ENCODE data around the gene UBE2I.

UBE2I gene

DNA sequence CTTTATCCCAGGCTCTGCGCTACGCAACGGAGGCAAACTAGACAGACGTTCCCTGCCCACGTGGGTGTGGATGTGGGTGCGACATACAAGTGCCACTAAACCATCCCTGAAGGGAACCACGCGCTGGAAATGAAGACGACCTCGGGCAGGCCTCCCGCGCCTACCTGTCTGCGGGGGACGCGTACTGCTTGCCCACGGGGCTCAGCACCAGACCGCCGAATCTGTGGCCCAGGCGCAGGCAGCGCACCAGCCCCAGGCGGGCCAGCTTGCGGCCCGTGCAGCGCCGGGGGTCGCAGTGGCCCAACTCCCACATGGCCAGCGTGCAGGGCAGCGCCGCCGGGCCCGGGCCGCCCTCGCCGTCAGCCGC lies 41.8 kb downstream of the UBE2I start:
- Histone ChIP-seq H3K27ac (ENCODE audit: low read length) (peak overlapping the region; percentile 34; the same call in 1 of the 2 replicates), H3K9me3 (ENCODE audit: insufficient read depth, low read length) (no peaks in the 10 kb centered on the region), H3K4me2 (ENCODE audit: low read length) (peak overlapping the region; percentile 69), H3K27me3 (ENCODE audit: low read depth, low read length) (no peaks in the 10 kb centered on the region), H3K4me3 (ENCODE audit: low read length) (peak overlapping the region; percentile 87), H3K79me2 (ENCODE audit: low read length) (peaks cover 58% of the 10 kb centered on the region), H3K36me3 (replicated peaks; ENCODE audit: low read depth, low read length) (no peaks in the 10 kb centered on the region), H3K4me1 (ENCODE audit: low read length) (peaks cover 13% of the 10 kb centered on the region), H2AFZ (ENCODE audit: low read depth, low read length) (peak overlapping the region; percentile 35; the same call in 1 of the 2 replicates), H3K9ac (ENCODE audit: low read length) (peak overlapping the region; percentile 84), H4K20me1 (ENCODE audit: insufficient read depth, low read length) (no peaks in the 10 kb centered on the region)
- TF ChIP-seq CTCF (IDR thresholded peaks at IDR 0.05; ENCODE audit: low read depth, low read length) (no peak), EZH2phosphoT487 (IDR thresholded peaks at IDR 0.05; ENCODE audit: low read depth) (no peak)

DNA sequence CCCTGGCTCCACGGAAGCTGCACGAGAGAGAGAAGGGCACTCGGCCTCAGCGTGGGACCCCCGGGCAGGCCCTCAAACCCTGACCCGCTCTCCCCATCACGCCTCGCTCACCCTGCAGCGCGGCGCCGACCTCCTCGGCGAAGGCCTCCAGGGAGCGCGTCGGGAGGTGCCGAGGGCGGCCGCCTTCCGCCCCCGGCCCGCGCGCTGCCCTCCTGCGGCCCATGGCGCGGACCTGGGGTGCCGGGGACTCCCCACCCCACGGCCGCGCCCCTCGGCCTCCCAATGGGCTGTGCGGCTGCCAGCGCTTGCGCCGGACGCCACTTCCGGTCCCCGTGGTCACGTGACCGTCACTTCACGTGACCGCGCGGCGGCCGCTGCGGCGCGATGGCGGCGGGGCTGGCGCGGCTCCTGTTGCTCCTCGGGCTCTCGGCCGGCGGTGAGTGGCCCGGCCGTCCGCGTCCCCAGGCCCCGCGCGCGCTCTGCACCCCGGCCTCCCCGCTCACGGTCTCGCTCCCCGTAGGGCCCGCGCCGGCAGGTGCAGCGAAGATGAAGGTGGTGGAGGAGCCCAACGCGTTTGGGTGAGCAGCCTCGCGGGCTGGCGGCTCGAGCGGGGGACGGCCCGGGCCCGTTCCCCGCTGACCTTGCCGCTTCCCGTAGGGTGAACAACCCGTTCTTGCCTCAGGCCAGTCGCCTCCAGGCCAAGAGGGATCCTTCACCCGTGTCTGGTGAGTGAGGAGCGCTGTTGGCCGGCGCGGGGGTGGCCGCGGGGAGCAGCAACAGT lies 42.3 kb downstream of the UBE2I start, which contains the start of the genes GNPTG and TSR3:
TSS of gene GNPTG (plus strand) at position 350 of the 781 bp plus-strand sequence. CDS start at position 385, 35 bp downstream.
TSS of gene TSR3 (minus strand) at position 297 of the 781 bp plus-strand sequence. CDS start at position 223, 74 bp downstream.
- Histone ChIP-seq H2AFZ (ENCODE audit: low read depth, low read length) (peak within 1 kb of the TSS; percentile 35; the same call in 1 of the 2 replicates), H3K36me3 (replicated peaks; ENCODE audit: low read depth, low read length) (no peaks in the 10 kb centered on the region), H3K27ac (ENCODE audit: low read length) (peak within 1 kb of the TSS; percentile 34; the same call in 1 of the 2 replicates), H3K4me3 (ENCODE audit: low read length) (peak within 1 kb of the TSS; percentile 87), H3K9me3 (ENCODE audit: insufficient read depth, low read length) (no peaks in the 10 kb centered on the region), H3K9ac (ENCODE audit: low read length) (peak within 1 kb of the TSS; percentile 84), H4K20me1 (ENCODE audit: insufficient read depth, low read length) (no peaks in the 10 kb centered on the region), H3K27me3 (ENCODE audit: low read depth, low read length) (no peaks in the 10 kb centered on the region), H3K4me1 (ENCODE audit: low read length) (peaks cover 13% of the 10 kb centered on the region), H3K79me2 (ENCODE audit: low read length) (peaks cover 64% of the 10 kb centered on the region), H3K4me2 (ENCODE audit: low read length) (peak within 1 kb of the TSS; percentile 74)
- TF ChIP-seq CTCF (IDR thresholded peaks at IDR 0.05; ENCODE audit: low read depth, low read length): no peak
- no peak for TF ChIP-seq EZH2phosphoT487 (IDR thresholded peaks at IDR 0.05; ENCODE audit: low read depth)

DNA sequence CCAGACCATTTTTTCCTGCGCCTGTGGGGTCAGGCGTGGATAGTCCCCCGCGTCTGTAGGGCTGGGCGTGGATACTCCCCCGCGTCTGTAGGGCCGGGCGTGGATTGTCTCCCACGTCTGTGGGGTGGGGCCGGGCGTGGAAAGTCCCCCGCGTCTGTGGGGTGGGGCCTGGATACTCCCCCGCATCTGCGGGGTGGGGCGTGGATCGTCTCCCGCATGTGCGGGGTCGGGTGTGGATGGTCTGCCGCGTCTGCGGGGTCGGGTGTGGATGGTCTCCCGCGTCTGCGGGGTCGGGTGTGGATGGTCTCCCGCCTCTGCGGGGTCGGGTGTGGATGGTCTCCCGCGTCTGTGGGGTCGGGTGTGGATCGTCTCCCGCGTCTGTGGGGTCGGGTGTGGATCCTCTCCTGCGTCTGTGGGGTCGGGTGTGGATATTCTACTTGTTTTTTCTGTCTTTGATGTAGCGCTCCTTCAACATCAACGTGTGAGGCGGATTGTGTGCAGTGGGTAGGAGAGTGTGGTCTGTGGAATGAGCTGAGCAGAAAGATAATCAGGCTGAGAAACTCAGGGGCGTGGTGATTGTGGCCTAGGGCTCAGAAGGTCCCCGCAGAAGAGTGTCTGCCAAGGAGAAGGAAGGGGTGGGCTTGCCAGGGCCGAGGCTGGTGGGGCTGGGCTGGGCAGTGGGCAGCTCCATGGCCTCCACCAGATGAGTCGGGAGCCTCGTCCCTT lies 45.5 kb downstream of the UBE2I start:
- Histone ChIP-seq H3K4me3 (ENCODE audit: low read length) (no peak overlapping the region), H3K79me2 (ENCODE audit: low read length) (peaks cover 79% of the 10 kb centered on the region), H3K4me2 (ENCODE audit: low read length) (no peak overlapping the region), H2AFZ (ENCODE audit: low read depth, low read length) (no peak overlapping the region), H3K4me1 (ENCODE audit: low read length) (peaks cover 13% of the 10 kb centered on the region), H3K27me3 (ENCODE audit: low read depth, low read length) (no peaks in the 10 kb centered on the region), H4K20me1 (ENCODE audit: insufficient read depth, low read length) (no peaks in the 10 kb centered on the region), H3K36me3 (replicated peaks; ENCODE audit: low read depth, low read length) (no peaks in the 10 kb centered on the region), H3K27ac (ENCODE audit: low read length) (no peak overlapping the region), H3K9me3 (ENCODE audit: insufficient read depth, low read length) (no peaks in the 10 kb centered on the region), H3K9ac (ENCODE audit: low read length) (no peak overlapping the region)
- no peak for TF ChIP-seq CTCF (IDR thresholded peaks at IDR 0.05; ENCODE audit: low read depth, low read length)
- TF ChIP-seq EZH2phosphoT487 (IDR thresholded peaks at IDR 0.05; ENCODE audit: low read depth): no peak

DNA sequence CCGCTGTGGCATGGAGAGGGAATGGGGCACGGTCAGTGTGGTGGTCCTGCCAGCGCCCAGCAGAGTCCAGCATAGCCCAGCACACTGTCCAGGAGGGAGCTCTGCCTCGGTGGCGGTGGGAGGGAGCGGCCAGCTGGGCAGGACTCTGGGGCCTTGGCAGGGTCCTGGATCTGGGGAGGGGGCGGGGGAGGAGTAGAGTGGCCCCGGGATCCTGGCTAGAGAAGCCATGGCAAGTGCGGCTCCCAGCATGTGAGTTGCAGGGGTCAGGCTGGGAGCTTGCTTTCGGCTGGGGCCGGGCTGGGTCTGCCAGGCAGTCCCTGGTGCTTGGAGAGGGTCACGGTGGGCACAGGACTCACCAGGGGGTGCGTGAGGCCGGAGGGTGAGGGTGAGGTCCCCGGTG lies 46.2 kb downstream of the UBE2I start:
- H3K9ac ChIP-seq (ENCODE audit: low read length): no peak overlapping the region
- H3K27me3 ChIP-seq (ENCODE audit: low read depth, low read length): no peaks in the 10 kb centered on the region
- no peak overlapping the region for H3K27ac ChIP-seq (ENCODE audit: low read length)
- H4K20me1 ChIP-seq (ENCODE audit: insufficient read depth, low read length): no peaks in the 10 kb centered on the region
- H3K9me3 ChIP-seq (ENCODE audit: insufficient read depth, low read length): no peaks in the 10 kb centered on the region
- no peak overlapping the region for H3K4me2 ChIP-seq (ENCODE audit: low read length)
- TF ChIP-seq EZH2phosphoT487 (IDR thresholded peaks at IDR 0.05; ENCODE audit: low read depth): no peak
- no peak for TF ChIP-seq CTCF (IDR thresholded peaks at IDR 0.05; ENCODE audit: low read depth, low read length)
- peaks cover under 1% of the 10 kb centered on the region for H3K36me3 ChIP-seq (replicated peaks; ENCODE audit: low read depth, low read length)
- H3K79me2 ChIP-seq (ENCODE audit: low read length): peaks cover 77% of the 10 kb centered on the region
- peaks cover 9% of the 10 kb centered on the region for H3K4me1 ChIP-seq (ENCODE audit: low read length)
- H2AFZ ChIP-seq (ENCODE audit: low read depth, low read length): no peak overlapping the region
- H3K4me3 ChIP-seq (ENCODE audit: low read length): no peak overlapping the region
